IMR-90 (cell line): ENCODE data around the gene DMD. TPM values are rescaled to one million over a fixed set of nuclear protein-coding genes. Genes with fewer than 3 reads are reported as not detected.

Experiments
- ATAC-seq: fragments of 200-7000 bp; cut with Tn5 transposase; 2 replicates; pipeline ENCODE4 v1.9.1; 2020; ENCODE audit warnings: low read depth, mild to moderate bottlenecking, moderate library complexity
- BruUV-seq: library from RNA; stranded (reverse); fragments of 400-500 nt; replicated peaks from 2 replicates; lab custom pipeline; 2021; lab: Mats Ljungman, UMichigan
- CTCF ChIA-PET: fragments of 300-600 bp; formaldehyde crosslinking; extraction: SDS; loops from one replicate; lab custom pipeline; 2021; ENCODE audit warnings: antibody characterized with exemption; lab: Yijun Ruan, JAX
- POLR2A ChIA-PET: fragments of 300-600 bp; sonication (Branson Sonifier 250); formaldehyde crosslinking; loops from one replicate; lab custom pipeline; 2022; ENCODE audit warnings: antibody characterized with exemption; ENCODE audit not compliant: unreplicated experiment; lab: Charles Lee
- DNase-seq: peaks from one replicate; pipeline ENCODE4 v3.0.0; 2013
- H2AFZ ChIP-seq: replicated peaks from 2 replicates; pipeline ENCODE3; 2013; ENCODE audit warnings: low read length, mild to moderate bottlenecking; ENCODE audit not compliant: poor library complexity
- H2AK5ac ChIP-seq: 2 replicates; pipeline ENCODE4 v1.6.1; 2013; ENCODE audit warnings: low read depth, low read length, inconsistent platforms
- H2AK9ac ChIP-seq: replicated peaks from 2 replicates; pipeline ENCODE3; 2013; ENCODE audit warnings: mild to moderate bottlenecking, low read depth, low read length, moderate library complexity; ENCODE audit not compliant: poor library complexity
- H2BK120ac ChIP-seq: 2 replicates; pipeline ENCODE4 v1.6.1; 2013; ENCODE audit warnings: low read depth, low read length, inconsistent platforms
- H2BK15ac ChIP-seq: 3 replicates; pipeline ENCODE4 v1.6.1; 2013; ENCODE audit warnings: low read depth, low read length, inconsistent platforms
- H2BK20ac ChIP-seq: 2 replicates; pipeline ENCODE4 v1.6.1; 2013; ENCODE audit warnings: low read depth, mild to moderate bottlenecking, inconsistent platforms, low read length, moderate library complexity
- H2BK5ac ChIP-seq: 2 replicates; pipeline ENCODE4 v1.6.1; 2013; ENCODE audit warnings: mild to moderate bottlenecking, low read depth, low read length, inconsistent platforms; ENCODE audit not compliant: poor library complexity, severe bottlenecking
- H3K14ac ChIP-seq: replicated peaks from 2 replicates; pipeline ENCODE4 v1.6.1; 2013; ENCODE audit warnings: low read depth, low read length, inconsistent platforms
- H3K18ac ChIP-seq: 2 replicates; pipeline ENCODE4 v1.6.1; 2013; ENCODE audit warnings: low read depth, low read length, control low read depth
- H3K23ac ChIP-seq: 2 replicates; pipeline ENCODE4 v1.6.1; 2013; ENCODE audit warnings: low read depth, low read length, inconsistent platforms
- H3K27ac ChIP-seq: 2 replicates; pipeline ENCODE4 v1.5.1; 2013; ENCODE audit warnings: mild to moderate bottlenecking, control low read depth, low read length; ENCODE audit not compliant: insufficient read depth
- H3K27me3 ChIP-seq: 2 replicates; pipeline ENCODE4 v1.6.1; 2013; ENCODE audit warnings: low read length; ENCODE audit not compliant: control insufficient read depth, insufficient read depth
- H3K36me3 ChIP-seq: 2 replicates; pipeline ENCODE4 v1.6.1; 2013; ENCODE audit warnings: low read length, mixed read lengths; ENCODE audit not compliant: control insufficient read depth, insufficient read depth
- H3K4ac ChIP-seq: 2 replicates; pipeline ENCODE4 v1.6.1; 2013; ENCODE audit warnings: low read depth, low read length, inconsistent platforms
- H3K4me1 ChIP-seq: 2 replicates; pipeline ENCODE4 v1.6.1; 2013; ENCODE audit warnings: low read length, mixed read lengths; ENCODE audit not compliant: control insufficient read depth, insufficient read depth
- H3K4me2 ChIP-seq: 2 replicates; pipeline ENCODE4 v1.6.1; 2013; ENCODE audit warnings: low read depth, mild to moderate bottlenecking, control low read depth, low read length, moderate library complexity
- H3K4me3 ChIP-seq: 2 replicates; pipeline ENCODE4 v1.5.1; 2013; ENCODE audit warnings: low read depth, mild to moderate bottlenecking, control low read depth, low read length, moderate library complexity; ENCODE audit not compliant: insufficient read depth
- H3K56ac ChIP-seq: 2 replicates; pipeline ENCODE4 v1.6.1; 2013; ENCODE audit warnings: low read length, inconsistent platforms; ENCODE audit not compliant: insufficient read depth; ENCODE audit errors: extremely low read depth
- H3K79me1 ChIP-seq, 2 experiments: 2 replicates each; pipeline ENCODE4 v1.6.1; 2013; ENCODE audit warnings: low read length in 2 of 2, inconsistent platforms in 1 of 2, low read depth in 1 of 2
- H3K9ac ChIP-seq: 2 replicates; pipeline ENCODE4 v1.6.1; 2013; ENCODE audit warnings: low read depth, low read length, control low read depth
- H3K9me1 ChIP-seq: 2 replicates; pipeline ENCODE4 v1.6.1; 2013; ENCODE audit warnings: low read length, inconsistent platforms; ENCODE audit not compliant: insufficient read depth
- H3K9me3 ChIP-seq: 2 replicates; pipeline ENCODE4 v1.6.1; 2013; ENCODE audit warnings: low read length; ENCODE audit not compliant: control insufficient read depth, insufficient read depth
- H4K20me1 ChIP-seq: 2 replicates; pipeline ENCODE4 v1.6.1; 2013; ENCODE audit warnings: low read length, inconsistent platforms; ENCODE audit not compliant: insufficient read depth
- H4K5ac ChIP-seq: 2 replicates; pipeline ENCODE4 v1.6.1; 2013; ENCODE audit warnings: mild to moderate bottlenecking, low read depth, low read length, control low read depth
- H4K8ac ChIP-seq, 2 experiments: 2 replicates each; pipeline ENCODE4 v1.6.1; 2013; ENCODE audit warnings: low read depth in 2 of 2, low read length in 2 of 2, control low read depth in 1 of 2, inconsistent platforms in 1 of 2
- H4K91ac ChIP-seq: 2 replicates; pipeline ENCODE4 v1.6.1; 2013; ENCODE audit warnings: low read depth, low read length, inconsistent platforms; ENCODE audit not compliant: insufficient read depth
- BHLHE40 ChIP-seq: fragments of 150-350 bp; IDR thresholded peaks from 2 replicates; pipeline ENCODE4 v1.6.1; 2016; ENCODE audit warnings: mild to moderate bottlenecking, low read depth, low read length
- CEBPB ChIP-seq: IDR thresholded peaks from 2 replicates; pipeline ENCODE4 v1.6.1; 2012; ENCODE audit warnings: low read depth, low read length, improper control_type of control experiment
- CHD1 ChIP-seq: IDR thresholded peaks from 2 replicates; pipeline ENCODE4 v1.6.1; 2012; ENCODE audit warnings: low read depth, low read length, improper control_type of control experiment
- MAZ ChIP-seq: IDR thresholded peaks from 2 replicates; pipeline ENCODE4 v1.6.1; 2012; ENCODE audit warnings: low read depth, mild to moderate bottlenecking, low read length, improper control_type of control experiment, moderate library complexity, borderline replicate concordance
- NFE2L2 ChIP-seq: fragments of 150-350 bp; IDR thresholded peaks from 2 replicates; pipeline ENCODE4 v1.6.1; 2016; ENCODE audit warnings: low read depth, mild to moderate bottlenecking, low read length
- POLR2A ChIP-seq: IDR thresholded peaks from 2 replicates; pipeline ENCODE4 v1.6.1; 2012; ENCODE audit warnings: mild to moderate bottlenecking, low read depth, low read length
- RAD21 ChIP-seq: IDR thresholded peaks from 2 replicates; pipeline ENCODE4 v1.6.1; 2012; ENCODE audit warnings: low read length, improper control_type of control experiment
- SMC3 ChIP-seq: fragments of 150-350 bp; IDR thresholded peaks from 2 replicates; pipeline ENCODE4 v1.6.1; 2016; ENCODE audit warnings: low read depth, mild to moderate bottlenecking, antibody characterized with exemption, low read length, moderate library complexity
- WGBS, 2 experiments: methylation state at CpG; one replicate each; pipeline versions ENCODE4 v1.1.5 to v1.1.7; 2013; ENCODE audit warnings: missing lambda C conversion rate in 2 of 2; ENCODE audit not compliant: insufficient read length in 1 of 2; ENCODE audit errors: extremely low coverage in 2 of 2; 5-methylcytosine and 5-hydroxymethylcytosine counted together
- dilution Hi-C: fragments of 300-500 bp; cut with HindIII; formaldehyde crosslinking; loops from one replicate; pipeline ENCODE4 v1.14.3; 2018; ENCODE audit warnings: low sequenced_read_pairs; ENCODE audit not compliant: unreplicated experiment
- in situ Hi-C: fragments of 300-500 bp; cut with MboI; formaldehyde crosslinking; loops from 3 replicates; pipeline ENCODE4 v1.14.3; 2019; ENCODE audit warnings: low sequenced_read_pairs, inconsistent platforms, mixed read lengths
- intact Hi-C: fragments of 100-400 bp; cut with micrococcal nuclease; formaldehyde crosslinking; loops from 2 replicates; pipeline ENCODE4 v1.10.0; 2022
- polyA plus RNA-seq, 3 experiments: library from polyadenylated mRNA; depleted of rRNA; stranded (reverse); fragments of >200 nt; gene quantifications; 2 replicates each; pipeline ENCODE4 v1.2.3, GENCODE V29; 2012; ENCODE audit warnings: low replicate concordance in 1 of 3
- total RNA-seq: library from RNA; depleted of rRNA; stranded (reverse); fragments of >200 nt; gene quantifications from 2 replicates; pipeline ENCODE4 v1.2.3, GENCODE V29; 2012
- TF ChIP-seq, protein P1 (sequence below): fragments of 150-350 bp; IDR thresholded peaks from 2 replicates; pipeline ENCODE4 v1.6.1; 2017; ENCODE audit warnings: mild to moderate bottlenecking, antibody characterized with exemption, low read length, low read depth

The DMD gene
- total and polyA plus RNA-seq, 2 of the 4 experiments (the other 2 are of a cell fraction), result 6.6 to 11.8 TPM

DNA sequence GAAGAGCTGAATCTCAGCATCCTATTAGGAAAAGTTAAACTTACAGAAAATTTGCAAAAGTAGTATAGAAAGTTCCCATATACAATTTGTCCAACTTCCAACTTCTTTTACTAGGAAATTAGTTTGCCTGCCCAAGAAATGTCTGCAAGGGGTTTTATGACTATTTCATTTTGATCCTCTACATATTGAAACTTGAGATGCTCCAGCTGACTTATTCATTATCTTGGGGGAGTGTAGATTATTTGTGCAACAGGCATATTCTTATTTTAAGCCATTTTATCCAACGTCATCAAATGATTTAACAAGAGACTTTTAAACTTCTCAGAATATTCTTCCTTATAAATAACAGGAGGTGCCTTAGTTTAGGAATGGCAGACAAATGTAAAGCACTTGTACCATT lies 1822.4 kb downstream of the DMD start:
- H3K79me1 ChIP-seq, result no peaks in the 10 kb centered on the region
- BruUV-seq, result no TSS peak
- H4K20me1 ChIP-seq, result no peaks in the 10 kb centered on the region
- H3K9me1 ChIP-seq, result no peaks in the 10 kb centered on the region
- H3K23ac ChIP-seq, result no peak overlapping the region
- TF ChIP-seq, protein P1, sequence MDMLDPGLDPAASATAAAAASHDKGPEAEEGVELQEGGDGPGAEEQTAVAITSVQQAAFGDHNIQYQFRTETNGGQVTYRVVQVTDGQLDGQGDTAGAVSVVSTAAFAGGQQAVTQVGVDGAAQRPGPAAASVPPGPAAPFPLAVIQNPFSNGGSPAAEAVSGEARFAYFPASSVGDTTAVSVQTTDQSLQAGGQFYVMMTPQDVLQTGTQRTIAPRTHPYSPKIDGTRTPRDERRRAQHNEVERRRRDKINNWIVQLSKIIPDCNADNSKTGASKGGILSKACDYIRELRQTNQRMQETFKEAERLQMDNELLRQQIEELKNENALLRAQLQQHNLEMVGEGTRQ, result no peak
- no peak for TF ChIP-seq SMC3
- TF ChIP-seq NFE2L2, result no peak
- no peak for TF ChIP-seq CEBPB
- no peak for TF ChIP-seq POLR2A
- no peak for TF ChIP-seq CHD1
- no peak for TF ChIP-seq BHLHE40
- TF ChIP-seq MAZ, result no peak
- no peak for TF ChIP-seq RAD21
- no peaks in the 10 kb centered on the region for H3K4me1 ChIP-seq
- H3K4me2 ChIP-seq, result no peak overlapping the region
- intact Hi-C loops, result no loop called here
- H3K27ac ChIP-seq, result no peak overlapping the region
- H3K14ac ChIP-seq, result no peak overlapping the region
- ChIA-PET POLR2A (no interaction called here), CTCF (interaction anchor here (1.3 kb wide), 1 partner anchor 19 kb away, joined by 3 read pairs; no protein-coding TSS in a partner anchor)
- no CpG with 5 or more reads among the region's 1 CpG for WGBS, 2 experiments
- no peak overlapping the region for H2BK5ac ChIP-seq
- DNase-seq (no peak), ATAC-seq (no peak)
- H3K4me3 ChIP-seq, result no peak overlapping the region
- H3K18ac ChIP-seq, result no peak overlapping the region
- dilution Hi-C loops, result no loop called here
- no peak overlapping the region for H3K4ac ChIP-seq
- no peak overlapping the region for H4K91ac ChIP-seq
- H2AK9ac ChIP-seq, result no peak overlapping the region
- no peaks in the 10 kb centered on the region for H3K9me3 ChIP-seq
- in situ Hi-C loops, result no loop called here
- H3K56ac ChIP-seq, result no peak overlapping the region
- no peak overlapping the region for H4K5ac ChIP-seq
- H3K36me3 ChIP-seq, result no peaks in the 10 kb centered on the region
- H2BK20ac ChIP-seq, result no peak overlapping the region
- H3K9ac ChIP-seq, result no peak overlapping the region
- H2AK5ac ChIP-seq, result no peak overlapping the region
- no peaks in the 10 kb centered on the region for H3K27me3 ChIP-seq
- no peak overlapping the region for H2AFZ ChIP-seq
- H4K8ac ChIP-seq, result no peak overlapping the region
- no peak overlapping the region for H2BK120ac ChIP-seq
- H2BK15ac ChIP-seq, result no peak overlapping the region
